Measurements from ENCODE around the gene ZNF827.

DNA sequence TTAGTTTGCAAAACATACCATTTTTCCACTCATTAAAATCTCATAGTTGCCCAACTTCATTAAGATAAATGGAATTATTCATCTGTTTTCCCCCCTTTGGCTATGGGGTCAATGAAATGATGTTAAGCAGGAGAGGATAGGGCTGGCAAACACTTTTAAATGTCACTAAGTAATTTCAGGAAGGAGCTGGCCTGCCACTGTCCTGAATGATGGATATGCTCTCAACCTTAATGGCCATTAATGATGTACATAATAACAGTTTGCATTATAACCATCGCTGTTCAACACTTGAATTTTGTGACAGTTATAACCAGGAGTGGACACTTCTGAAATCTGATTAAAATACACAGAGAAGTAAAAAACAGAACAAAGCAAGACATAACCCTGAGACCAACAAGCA is 181.4 kb downstream of the ZNF827 start:
- TF ChIP-seq, protein P1, sequence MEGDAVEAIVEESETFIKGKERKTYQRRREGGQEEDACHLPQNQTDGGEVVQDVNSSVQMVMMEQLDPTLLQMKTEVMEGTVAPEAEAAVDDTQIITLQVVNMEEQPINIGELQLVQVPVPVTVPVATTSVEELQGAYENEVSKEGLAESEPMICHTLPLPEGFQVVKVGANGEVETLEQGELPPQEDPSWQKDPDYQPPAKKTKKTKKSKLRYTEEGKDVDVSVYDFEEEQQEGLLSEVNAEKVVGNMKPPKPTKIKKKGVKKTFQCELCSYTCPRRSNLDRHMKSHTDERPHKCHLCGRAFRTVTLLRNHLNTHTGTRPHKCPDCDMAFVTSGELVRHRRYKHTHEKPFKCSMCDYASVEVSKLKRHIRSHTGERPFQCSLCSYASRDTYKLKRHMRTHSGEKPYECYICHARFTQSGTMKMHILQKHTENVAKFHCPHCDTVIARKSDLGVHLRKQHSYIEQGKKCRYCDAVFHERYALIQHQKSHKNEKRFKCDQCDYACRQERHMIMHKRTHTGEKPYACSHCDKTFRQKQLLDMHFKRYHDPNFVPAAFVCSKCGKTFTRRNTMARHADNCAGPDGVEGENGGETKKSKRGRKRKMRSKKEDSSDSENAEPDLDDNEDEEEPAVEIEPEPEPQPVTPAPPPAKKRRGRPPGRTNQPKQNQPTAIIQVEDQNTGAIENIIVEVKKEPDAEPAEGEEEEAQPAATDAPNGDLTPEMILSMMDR (IDR thresholded peaks at IDR 0.05): no peak
- TF ChIP-seq POLR2A (IDR thresholded peaks at IDR 0.05): no peak
